ENCODE results near the gene FNDC7. TPM values are rescaled to one million over a fixed set of nuclear protein-coding genes. Genes with fewer than 3 reads are reported as not detected.
"Not testable (repeated sequence)": the region's sequence is repeated elsewhere in the genome, so short reads cannot be mapped to it uniquely, and the experiment has no call there.

FNDC7 gene
- total RNA-seq, 2 experiments from 2014 or later = 0.05 TPM; not detected in 1

GRCh38 chr1:108753363-108753762 is 40.7 kb downstream of the FNDC7 start:
- Mint-ChIP-seq H3K9me3 (no peaks in the 10 kb centered on the region), H3K27me3 (ENCODE audit: low read depth) (no peaks in the 10 kb centered on the region), H3K4me1 (ENCODE audit: low read depth) (peaks cover 26% of the 10 kb centered on the region), H3K4me3 (no peak overlapping the region), H3K27ac (no peak overlapping the region), H3K36me3 (ENCODE audit: low read depth) (peaks cover 8% of the 10 kb centered on the region)
- CTCF ChIA-PET = interaction anchor here (0.5 to 0.9 kb wide), 2 partner anchors 162 to 192 kb away, joined by 3 read pairs; no protein-coding TSS in a partner anchor
- intact Hi-C loops (cut with micrococcal nuclease) = no loop called here
- no peak for DNase-seq

- Mint-ChIP-seq H3K4me1 (ENCODE audit: low read depth) (peaks cover 5% of the 10 kb centered on the region), H3K9me3 (no peaks in the 10 kb centered on the region), H3K4me3 (no peak overlapping the region), H3K36me3 (ENCODE audit: low read depth) (peaks cover 20% of the 10 kb centered on the region), H3K27ac (no peak overlapping the region), H3K27me3 (ENCODE audit: low read depth) (no peaks in the 10 kb centered on the region)
- intact Hi-C loops (cut with micrococcal nuclease) = no loop called here
- CTCF ChIA-PET = interaction anchor here (0.7 kb wide), 1 partner anchor 248 kb away, joined by 3 read pairs; no protein-coding TSS in a partner anchor
- no peak for DNase-seq
Observed at GRCh38 chr1:108758796-108759195, 46.1 kb downstream of the FNDC7 start.

GRCh38 chr1:108767115-108767514 is 54.4 kb downstream of the FNDC7 start:
- CTCF ChIA-PET = interaction anchor here (0.5 kb wide), 1 partner anchor 54 kb away, joined by 4 read pairs; the partner anchor contains the start of gene FNDC7
- no peak overlapping the region for H3K4me3 Mint-ChIP-seq
- H3K27me3 Mint-ChIP-seq (ENCODE audit: low read depth) = no peaks in the 10 kb centered on the region
- peaks cover 7% of the 10 kb centered on the region for H3K36me3 Mint-ChIP-seq (ENCODE audit: low read depth)
- intact Hi-C loops (cut with micrococcal nuclease) = no loop called here
- H3K4me1 Mint-ChIP-seq (ENCODE audit: low read depth) = no peaks in the 10 kb centered on the region
- no peak overlapping the region for H3K27ac Mint-ChIP-seq
- H3K9me3 Mint-ChIP-seq = no peaks in the 10 kb centered on the region
- DNase-seq = no peak

- Mint-ChIP-seq H3K36me3 (ENCODE audit: low read depth) (peaks cover 5% of the 10 kb centered on the region), H3K4me1 (ENCODE audit: low read depth) (no peaks in the 10 kb centered on the region), H3K4me3 (no peak overlapping the region), H3K27ac (no peak overlapping the region), H3K27me3 (ENCODE audit: low read depth) (no peaks in the 10 kb centered on the region), H3K9me3 (no peaks in the 10 kb centered on the region)
- DNase-seq = no peak
- CTCF ChIA-PET = interaction anchor here (0.5 kb wide), 1 partner anchor 55 kb away, joined by 4 read pairs; the partner anchor contains the start of gene FNDC7
- intact Hi-C loops (cut with micrococcal nuclease) = no loop called here
Observed at GRCh38 chr1:108767708-108768107, 55.0 kb downstream of the FNDC7 start.

GRCh38 chr1:108777839-108778238 is 65.1 kb downstream of the FNDC7 start:
- Mint-ChIP-seq H3K4me1 (ENCODE audit: low read depth) (no peaks in the 10 kb centered on the region), H3K36me3 (ENCODE audit: low read depth) (peaks cover 44% of the 10 kb centered on the region), H3K9me3 (no peaks in the 10 kb centered on the region), H3K27ac (no peak overlapping the region), H3K27me3 (ENCODE audit: low read depth) (no peaks in the 10 kb centered on the region), H3K4me3 (no peak overlapping the region)
- CTCF ChIA-PET = no interaction called here
- intact Hi-C loops (cut with micrococcal nuclease) = no loop called here
- DNase-seq = no peak

GRCh38 chr1:108779455-108779854 is 66.7 kb downstream of the FNDC7 start:
- Mint-ChIP-seq H3K27me3 (ENCODE audit: low read depth) (no peaks in the 10 kb centered on the region), H3K27ac (no peak overlapping the region), H3K4me1 (ENCODE audit: low read depth) (no peaks in the 10 kb centered on the region), H3K36me3 (ENCODE audit: low read depth) (peaks cover 52% of the 10 kb centered on the region), H3K9me3 (peaks cover 11% of the 10 kb centered on the region), H3K4me3 (no peak overlapping the region)
- DNase-seq = no peak
- intact Hi-C loops (cut with micrococcal nuclease) = no loop called here
- CTCF ChIA-PET = no interaction called here

GRCh38 chr1:108780937-108781574 is 68.3 kb downstream of the FNDC7 start:
- CTCF ChIA-PET = no interaction called here
- intact Hi-C loops (cut with micrococcal nuclease) = no loop called here
- peaks cover 59% of the 10 kb centered on the region for H3K36me3 Mint-ChIP-seq (ENCODE audit: low read depth)
- no peaks in the 10 kb centered on the region for H3K27me3 Mint-ChIP-seq (ENCODE audit: low read depth)
- no peak overlapping the region for H3K4me3 Mint-ChIP-seq
- H3K9me3 Mint-ChIP-seq = peaks cover 27% of the 10 kb centered on the region
- no peak overlapping the region for H3K27ac Mint-ChIP-seq
- no peak for DNase-seq
- H3K4me1 Mint-ChIP-seq (ENCODE audit: low read depth) = no peaks in the 10 kb centered on the region

- H3K4me3 Mint-ChIP-seq; H3K27me3 Mint-ChIP-seq (ENCODE audit: low read depth); intact Hi-C loops (cut with micrococcal nuclease); H3K4me1 Mint-ChIP-seq (ENCODE audit: low read depth); CTCF ChIA-PET; DNase-seq; H3K27ac Mint-ChIP-seq: not testable (repeated sequence)
- Mint-ChIP-seq H3K9me3 (peaks cover 28% of the 10 kb centered on the region), H3K36me3 (ENCODE audit: low read depth) (peaks cover 64% of the 10 kb centered on the region)
Observed at GRCh38 chr1:108781575-108781944, 68.9 kb downstream of the FNDC7 start.

- peaks cover 71% of the 10 kb centered on the region for H3K36me3 Mint-ChIP-seq (ENCODE audit: low read depth)
- no peaks in the 10 kb centered on the region for H3K4me1 Mint-ChIP-seq (ENCODE audit: low read depth)
- H3K27ac Mint-ChIP-seq = no peak overlapping the region
- peaks cover 28% of the 10 kb centered on the region for H3K9me3 Mint-ChIP-seq
- H3K27me3 Mint-ChIP-seq (ENCODE audit: low read depth) = no peaks in the 10 kb centered on the region
- CTCF ChIA-PET = no interaction called here
- intact Hi-C loops (cut with micrococcal nuclease) = no loop called here
- no peak for DNase-seq
- no peak overlapping the region for H3K4me3 Mint-ChIP-seq
Observed at GRCh38 chr1:108785264-108785663, 72.6 kb downstream of the FNDC7 start.

GRCh38 chr1:108785880-108786279 is 73.2 kb downstream of the FNDC7 start:
- Mint-ChIP-seq H3K27ac (no peak overlapping the region), H3K27me3 (ENCODE audit: low read depth) (no peaks in the 10 kb centered on the region), H3K4me1 (ENCODE audit: low read depth) (no peaks in the 10 kb centered on the region), H3K9me3 (peaks cover 28% of the 10 kb centered on the region), H3K4me3 (no peak overlapping the region), H3K36me3 (ENCODE audit: low read depth) (peaks cover 75% of the 10 kb centered on the region)
- DNase-seq = no peak
- CTCF ChIA-PET = no interaction called here
- intact Hi-C loops (cut with micrococcal nuclease) = no loop called here

- Mint-ChIP-seq H3K27me3 (ENCODE audit: low read depth) (no peaks in the 10 kb centered on the region), H3K27ac (no peak overlapping the region), H3K4me3 (no peak overlapping the region), H3K36me3 (ENCODE audit: low read depth) (peaks cover 50% of the 10 kb centered on the region), H3K9me3 (peaks cover 14% of the 10 kb centered on the region), H3K4me1 (ENCODE audit: low read depth) (no peaks in the 10 kb centered on the region)
- CTCF ChIA-PET = no interaction called here
- intact Hi-C loops (cut with micrococcal nuclease) = no loop called here
- no peak for DNase-seq
Observed at GRCh38 chr1:108791790-108792189, 79.1 kb downstream of the FNDC7 start.

Data from activated naive CD4-positive, alpha-beta T cell treated with anti-CD3 and anti-CD28 coated beads for 36 hours (primary cell).